ENCODE results near the gene ARHGDIG.

DNA sequence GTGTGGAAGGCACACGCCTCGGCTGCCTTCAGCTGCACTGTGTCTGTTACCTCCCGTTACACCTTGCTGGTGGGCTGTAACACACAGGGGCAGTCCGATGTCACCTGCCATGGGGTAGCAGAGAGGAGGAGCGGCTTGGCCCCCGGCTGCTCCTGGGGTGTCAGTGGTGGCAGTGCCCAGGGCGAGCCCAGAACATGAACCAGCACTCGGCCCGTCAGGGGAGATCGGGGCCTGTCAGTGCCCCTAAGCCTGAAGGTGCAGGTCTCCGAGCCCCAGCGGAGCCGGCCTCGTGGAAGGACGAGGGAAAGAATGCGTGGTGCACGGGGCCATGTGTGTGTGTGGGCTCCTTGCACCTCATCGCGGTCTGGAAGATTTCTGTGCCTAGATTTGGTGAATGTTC is 20.1 kb upstream of the ARHGDIG start:
- TF ChIP-seq, protein P1, sequence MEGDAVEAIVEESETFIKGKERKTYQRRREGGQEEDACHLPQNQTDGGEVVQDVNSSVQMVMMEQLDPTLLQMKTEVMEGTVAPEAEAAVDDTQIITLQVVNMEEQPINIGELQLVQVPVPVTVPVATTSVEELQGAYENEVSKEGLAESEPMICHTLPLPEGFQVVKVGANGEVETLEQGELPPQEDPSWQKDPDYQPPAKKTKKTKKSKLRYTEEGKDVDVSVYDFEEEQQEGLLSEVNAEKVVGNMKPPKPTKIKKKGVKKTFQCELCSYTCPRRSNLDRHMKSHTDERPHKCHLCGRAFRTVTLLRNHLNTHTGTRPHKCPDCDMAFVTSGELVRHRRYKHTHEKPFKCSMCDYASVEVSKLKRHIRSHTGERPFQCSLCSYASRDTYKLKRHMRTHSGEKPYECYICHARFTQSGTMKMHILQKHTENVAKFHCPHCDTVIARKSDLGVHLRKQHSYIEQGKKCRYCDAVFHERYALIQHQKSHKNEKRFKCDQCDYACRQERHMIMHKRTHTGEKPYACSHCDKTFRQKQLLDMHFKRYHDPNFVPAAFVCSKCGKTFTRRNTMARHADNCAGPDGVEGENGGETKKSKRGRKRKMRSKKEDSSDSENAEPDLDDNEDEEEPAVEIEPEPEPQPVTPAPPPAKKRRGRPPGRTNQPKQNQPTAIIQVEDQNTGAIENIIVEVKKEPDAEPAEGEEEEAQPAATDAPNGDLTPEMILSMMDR (IDR thresholded peaks at IDR 0.05) = no peak
- no peak for TF ChIP-seq POLR2A (IDR thresholded peaks at IDR 0.05)
